ENCODE data around the gene RAB44.

The RAB44 gene

GRCh38 chr6:36668591-36668990 is 29.0 kb upstream of the RAB44 start:
- DNase-seq = no peak

GRCh38 chr6:36669002-36669401 is 28.6 kb upstream of the RAB44 start:
- no peak for DNase-seq

GRCh38 chr6:36670271-36670670 is 27.4 kb upstream of the RAB44 start:
- no peak for DNase-seq

DNA sequence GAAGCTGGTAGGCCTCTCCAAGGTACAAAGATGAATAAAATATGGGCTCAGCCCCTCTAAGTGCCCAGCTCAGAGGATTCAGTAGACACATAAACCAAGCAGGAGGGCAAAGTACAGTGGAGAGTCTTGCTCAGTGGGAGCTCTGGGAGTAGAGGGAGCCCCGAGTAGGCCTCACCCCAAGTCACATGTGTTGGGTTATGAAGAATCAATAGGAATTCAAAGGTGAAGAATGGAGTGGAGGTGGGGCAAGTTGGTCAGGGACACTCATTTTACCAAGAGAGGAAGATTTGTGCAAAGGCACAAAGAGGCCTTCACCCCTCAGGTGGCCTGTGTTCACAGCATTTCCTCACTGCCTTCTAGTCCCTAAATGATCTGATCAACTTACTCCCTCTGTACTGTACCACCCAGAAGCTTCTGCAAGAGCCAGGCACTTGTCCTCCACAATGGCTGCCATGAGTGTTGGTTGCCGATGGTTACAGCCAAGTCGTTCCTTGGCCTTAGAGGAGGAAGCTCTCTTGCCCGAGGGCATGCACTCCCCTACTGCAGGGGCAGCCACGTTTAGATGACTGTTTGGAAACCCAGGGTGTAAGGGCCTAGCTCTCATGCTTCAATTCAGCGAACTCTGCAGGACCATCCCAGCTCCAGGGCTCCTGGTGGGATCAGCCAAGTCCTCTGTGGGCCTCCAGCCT is 25.8 kb upstream of the RAB44 start:
- DNase-seq = no peak

DNA sequence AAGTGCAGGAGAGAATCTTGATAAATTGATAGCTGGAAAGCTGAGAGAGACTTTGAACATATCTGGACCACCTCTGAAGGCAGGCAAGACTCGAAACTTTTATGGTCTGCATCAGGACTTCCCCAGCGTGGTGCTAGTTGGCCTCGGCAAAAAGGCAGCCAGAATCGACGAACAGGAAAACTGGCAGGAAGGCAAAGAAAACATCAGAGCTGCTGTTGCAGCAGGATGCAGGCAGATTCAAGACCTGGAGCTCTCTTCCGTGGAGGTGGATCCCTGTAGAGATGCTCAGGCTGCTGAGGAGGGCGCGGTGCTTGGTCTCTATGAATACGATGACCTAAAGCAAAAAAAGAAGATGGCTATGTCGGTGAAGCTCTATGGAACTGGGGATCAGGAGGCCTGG is 23.7 kb upstream of the RAB44 start:
- DNase-seq = no peak

DNA sequence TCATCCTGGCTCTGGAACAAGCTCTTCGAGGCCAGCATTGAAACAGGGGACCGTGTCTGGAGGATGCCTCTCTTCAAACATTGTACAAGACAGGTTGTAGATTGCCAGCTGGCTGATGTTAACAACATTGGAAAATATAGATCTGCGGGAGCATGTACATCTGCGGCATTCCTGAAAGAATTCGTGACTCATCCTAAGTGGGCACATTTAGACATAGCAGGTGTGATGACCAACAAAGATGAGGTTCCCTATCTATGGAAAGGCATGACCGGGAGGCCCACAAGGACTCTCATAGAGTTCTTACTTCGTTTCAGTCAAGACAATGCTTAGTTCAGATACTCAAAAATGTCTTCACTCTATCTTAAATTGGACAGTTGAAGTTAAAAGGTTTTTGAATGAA is 22.7 kb upstream of the RAB44 start:
- no peak for DNase-seq

GRCh38 chr6:36676141-36677058 is 21.2 kb upstream of the RAB44 start:
- DNase-seq = no peak

GRCh38 chr6:36677059-36677749 is 20.4 kb upstream of the RAB44 start:
- no peak for DNase-seq

DNA sequence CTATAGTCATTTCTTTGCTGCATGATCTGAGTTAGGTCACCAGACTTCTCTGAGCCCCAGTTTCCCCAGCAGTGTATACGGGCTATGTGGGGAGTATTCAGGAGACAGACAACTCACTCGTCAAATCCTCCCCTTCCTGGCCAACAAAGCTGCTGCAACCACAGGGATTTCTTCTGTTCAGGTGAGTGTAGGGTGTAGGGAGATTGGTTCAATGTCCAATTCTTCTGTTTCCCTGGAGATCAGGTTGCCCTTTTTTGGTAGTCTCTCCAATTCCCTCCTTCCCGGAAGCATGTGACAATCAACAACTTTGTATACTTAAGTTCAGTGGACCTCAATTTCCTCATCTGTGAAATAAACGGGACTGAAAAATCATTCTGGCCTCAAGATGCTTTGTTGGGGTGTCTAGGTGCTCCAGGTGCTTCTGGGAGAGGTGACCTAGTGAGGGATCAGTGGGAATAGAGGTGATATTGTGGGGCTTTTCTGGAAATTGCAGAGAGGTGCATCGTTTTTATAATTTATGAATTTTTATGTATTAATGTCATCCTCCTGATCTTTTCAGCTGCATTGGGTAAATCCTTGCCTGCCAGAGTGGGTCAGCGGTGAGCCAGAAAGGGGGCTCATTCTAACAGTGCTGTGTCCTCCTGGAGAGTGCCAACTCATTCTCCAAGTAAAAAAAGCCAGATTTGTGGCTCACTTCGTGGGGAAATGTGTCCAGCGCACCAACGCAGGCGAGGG is 19.7 kb upstream of the RAB44 start:
- no peak for DNase-seq

DNA sequence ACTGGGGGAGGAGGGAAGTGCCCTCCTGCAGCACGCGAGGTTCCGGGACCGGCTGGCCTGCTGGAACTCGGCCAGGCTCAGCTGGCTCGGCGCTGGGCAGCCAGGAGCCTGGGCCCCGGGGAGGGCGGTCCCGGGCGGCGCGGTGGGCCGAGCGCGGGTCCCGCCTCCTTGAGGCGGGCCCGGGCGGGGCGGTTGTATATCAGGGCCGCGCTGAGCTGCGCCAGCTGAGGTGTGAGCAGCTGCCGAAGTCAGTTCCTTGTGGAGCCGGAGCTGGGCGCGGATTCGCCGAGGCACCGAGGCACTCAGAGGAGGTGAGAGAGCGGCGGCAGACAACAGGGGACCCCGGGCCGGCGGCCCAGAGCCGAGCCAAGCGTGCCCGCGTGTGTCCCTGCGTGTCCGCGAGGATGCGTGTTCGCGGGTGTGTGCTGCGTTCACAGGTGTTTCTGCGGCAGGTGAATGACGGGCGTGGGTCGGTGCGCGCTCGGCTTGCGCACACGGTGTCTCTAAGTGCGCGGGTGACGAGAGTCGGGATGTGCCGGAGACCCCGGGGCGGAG is 19.1 kb upstream of the RAB44 start, which contains the start of gene CDKN1A:
Gene CDKN1A (plus strand): TSS at position 227 of the 555 bp plus-strand sequence. CDS start 5,388 bp downstream, outside the sequence.
- peak; percentile 51 to 60 for DNase-seq

GRCh38 chr6:36679043-36679833 is 18.4 kb upstream of the RAB44 start:
- DNase-seq = no peak

DNA sequence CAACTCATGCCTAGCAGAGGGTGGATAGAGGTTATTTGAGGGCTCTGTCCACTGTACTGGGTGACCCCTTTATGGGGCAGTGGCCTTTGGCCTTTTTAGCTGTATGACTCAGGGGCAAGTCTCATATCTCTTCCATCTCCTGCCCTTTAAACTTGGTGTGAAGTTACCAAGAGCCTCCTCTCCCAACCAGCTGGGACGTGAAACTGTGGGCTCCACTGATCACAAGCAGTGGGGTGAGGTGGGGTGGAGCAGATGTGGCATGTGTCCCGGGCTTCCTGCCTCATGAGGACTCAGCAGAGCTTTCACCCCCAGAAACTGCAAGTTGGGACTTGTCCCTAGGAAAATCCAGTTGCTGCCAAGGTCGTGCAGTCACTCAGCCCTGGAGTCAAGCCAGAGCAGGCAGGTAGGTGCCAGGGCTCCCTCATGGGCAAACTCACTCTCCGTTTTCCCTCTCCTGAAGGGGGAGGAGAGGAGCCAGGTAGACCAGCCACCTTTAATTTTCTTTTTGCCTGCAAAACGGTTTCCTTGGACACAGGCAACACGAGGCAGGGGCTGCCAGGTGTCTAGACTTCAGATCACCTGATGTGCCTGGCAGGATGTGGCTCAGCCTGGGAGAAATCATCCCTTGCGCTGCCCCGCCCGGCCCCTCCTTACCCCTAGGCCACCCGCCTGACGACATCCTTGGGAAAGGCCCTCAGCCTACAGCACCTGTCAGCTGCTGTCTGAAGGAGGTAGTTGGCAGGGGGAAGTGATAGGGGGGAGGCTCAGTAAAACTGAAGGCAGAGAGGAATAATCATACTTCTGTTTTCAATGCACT is 15.1 kb upstream of the RAB44 start:
- peak; percentile 19 to 34 for DNase-seq

- DNase-seq = no peak
Measured at GRCh38 chr6:36683145-36683655, 14.4 kb upstream of the RAB44 start.

DNA sequence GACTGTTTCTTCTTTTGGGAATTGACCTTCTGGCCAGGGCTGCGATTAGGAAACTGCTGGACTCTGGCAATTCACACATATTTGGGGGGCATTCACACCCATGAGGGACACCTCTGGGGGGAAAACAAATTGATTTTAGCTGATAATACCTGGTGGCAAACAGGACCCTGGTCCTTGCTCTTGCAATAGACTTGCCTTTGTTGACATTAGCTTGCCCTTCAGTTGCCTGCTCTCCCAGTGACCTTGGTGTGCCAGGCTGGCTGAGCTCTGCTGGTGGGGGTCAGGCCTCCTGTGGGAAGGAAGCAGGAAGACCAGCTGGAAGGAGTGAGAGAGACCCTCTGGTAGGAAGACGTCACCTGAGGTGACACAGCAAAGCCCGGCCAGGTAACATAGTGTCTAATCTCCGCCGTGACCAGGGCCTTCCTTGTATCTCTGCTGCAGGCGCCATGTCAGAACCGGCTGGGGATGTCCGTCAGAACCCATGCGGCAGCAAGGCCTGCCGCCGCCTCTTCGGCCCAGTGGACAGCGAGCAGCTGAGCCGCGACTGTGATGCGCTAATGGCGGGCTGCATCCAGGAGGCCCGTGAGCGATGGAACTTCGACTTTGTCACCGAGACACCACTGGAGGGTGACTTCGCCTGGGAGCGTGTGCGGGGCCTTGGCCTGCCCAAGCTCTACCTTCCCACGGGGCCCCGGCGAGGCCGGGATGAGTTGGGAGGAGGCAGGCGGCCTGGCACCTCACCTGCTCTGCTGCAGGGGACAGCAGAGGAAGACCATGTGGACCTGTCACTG is 13.8 kb upstream of the RAB44 start:
- DNase-seq = no peak

- DNase-seq = no peak
Measured at GRCh38 chr6:36684447-36684812, 13.2 kb upstream of the RAB44 start.

- peak; percentile 51 to 62 for DNase-seq
Measured at GRCh38 chr6:36685166-36685924, 12.3 kb upstream of the RAB44 start.

DNA sequence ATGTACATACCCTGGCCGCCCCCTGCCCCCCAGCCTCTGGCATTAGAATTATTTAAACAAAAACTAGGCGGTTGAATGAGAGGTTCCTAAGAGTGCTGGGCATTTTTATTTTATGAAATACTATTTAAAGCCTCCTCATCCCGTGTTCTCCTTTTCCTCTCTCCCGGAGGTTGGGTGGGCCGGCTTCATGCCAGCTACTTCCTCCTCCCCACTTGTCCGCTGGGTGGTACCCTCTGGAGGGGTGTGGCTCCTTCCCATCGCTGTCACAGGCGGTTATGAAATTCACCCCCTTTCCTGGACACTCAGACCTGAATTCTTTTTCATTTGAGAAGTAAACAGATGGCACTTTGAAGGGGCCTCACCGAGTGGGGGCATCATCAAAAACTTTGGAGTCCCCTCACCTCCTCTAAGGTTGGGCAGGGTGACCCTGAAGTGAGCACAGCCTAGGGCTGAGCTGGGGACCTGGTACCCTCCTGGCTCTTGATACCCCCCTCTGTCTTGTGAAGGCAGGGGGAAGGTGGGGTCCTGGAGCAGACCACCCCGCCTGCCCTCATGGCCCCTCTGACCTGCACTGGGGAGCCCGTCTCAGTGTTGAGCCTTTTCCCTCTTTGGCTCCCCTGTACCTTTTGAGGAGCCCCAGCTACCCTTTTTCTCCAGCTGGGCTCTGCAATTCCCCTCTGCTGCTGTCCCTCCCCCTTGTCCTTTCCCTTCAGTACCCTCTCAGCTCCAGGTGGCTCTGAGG is 11.5 kb upstream of the RAB44 start:
- peak; percentile 51 to 62 for DNase-seq
